ENCODE data around the gene SH2D4B.

The SH2D4B gene

DNA sequence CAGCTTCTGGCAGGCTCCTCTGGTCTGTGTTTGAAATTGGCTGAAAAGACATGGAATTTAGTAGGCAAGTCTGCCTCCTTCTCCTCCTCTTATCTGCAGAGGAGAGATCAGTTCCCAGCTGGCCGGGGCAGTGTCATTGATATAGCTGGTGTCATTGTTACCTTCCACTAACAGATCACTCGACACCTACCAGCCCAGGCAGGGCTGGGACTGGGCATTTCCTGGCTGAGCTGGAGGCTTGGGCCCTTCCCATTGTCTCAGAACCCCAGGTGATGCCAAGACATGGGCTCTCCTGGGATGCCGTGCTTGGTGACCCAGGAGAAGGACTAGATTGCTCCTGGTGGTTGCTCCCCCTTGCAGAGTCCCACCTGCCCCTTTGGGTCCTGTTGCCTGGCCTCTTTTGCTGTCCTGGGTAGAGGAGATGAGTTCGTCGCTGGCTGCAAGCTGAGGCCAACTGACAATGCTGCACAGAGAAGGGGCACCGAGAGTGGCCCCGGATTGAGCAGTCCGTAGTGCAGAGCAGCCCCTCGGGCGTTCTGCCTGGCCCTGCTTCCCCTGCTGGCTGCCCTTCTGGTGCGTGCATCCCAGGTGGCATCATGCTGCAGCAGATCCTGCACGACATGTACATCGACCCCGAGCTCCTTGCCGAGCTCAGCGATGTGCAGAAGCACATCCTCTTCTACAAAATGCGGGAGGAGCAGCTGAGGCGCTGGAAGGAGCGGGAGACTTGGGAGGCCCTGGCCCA lies at the start of gene SH2D4B:
TSS of gene SH2D4B (plus strand) at position 167 of the 745 bp plus-strand sequence. CDS start at position 597, 430 bp downstream.
- CTCF ChIA-PET: interaction anchor here (1.5 to 2.3 kb wide), 5 partner anchors 10 to 93 kb away, joined by 5 to 16 read pairs (median 9); no protein-coding TSS in a partner anchor
- no peak for DNase-seq (ENCODE audit: extremely low spot score)
- TF ChIP-seq, protein P1, sequence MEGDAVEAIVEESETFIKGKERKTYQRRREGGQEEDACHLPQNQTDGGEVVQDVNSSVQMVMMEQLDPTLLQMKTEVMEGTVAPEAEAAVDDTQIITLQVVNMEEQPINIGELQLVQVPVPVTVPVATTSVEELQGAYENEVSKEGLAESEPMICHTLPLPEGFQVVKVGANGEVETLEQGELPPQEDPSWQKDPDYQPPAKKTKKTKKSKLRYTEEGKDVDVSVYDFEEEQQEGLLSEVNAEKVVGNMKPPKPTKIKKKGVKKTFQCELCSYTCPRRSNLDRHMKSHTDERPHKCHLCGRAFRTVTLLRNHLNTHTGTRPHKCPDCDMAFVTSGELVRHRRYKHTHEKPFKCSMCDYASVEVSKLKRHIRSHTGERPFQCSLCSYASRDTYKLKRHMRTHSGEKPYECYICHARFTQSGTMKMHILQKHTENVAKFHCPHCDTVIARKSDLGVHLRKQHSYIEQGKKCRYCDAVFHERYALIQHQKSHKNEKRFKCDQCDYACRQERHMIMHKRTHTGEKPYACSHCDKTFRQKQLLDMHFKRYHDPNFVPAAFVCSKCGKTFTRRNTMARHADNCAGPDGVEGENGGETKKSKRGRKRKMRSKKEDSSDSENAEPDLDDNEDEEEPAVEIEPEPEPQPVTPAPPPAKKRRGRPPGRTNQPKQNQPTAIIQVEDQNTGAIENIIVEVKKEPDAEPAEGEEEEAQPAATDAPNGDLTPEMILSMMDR (IDR thresholded peaks at IDR 0.05; ENCODE audit: control extremely low read depth, extremely low read depth, low read depth, missing control alignments): no peak
- POLR2A ChIA-PET: no interaction called here

DNA sequence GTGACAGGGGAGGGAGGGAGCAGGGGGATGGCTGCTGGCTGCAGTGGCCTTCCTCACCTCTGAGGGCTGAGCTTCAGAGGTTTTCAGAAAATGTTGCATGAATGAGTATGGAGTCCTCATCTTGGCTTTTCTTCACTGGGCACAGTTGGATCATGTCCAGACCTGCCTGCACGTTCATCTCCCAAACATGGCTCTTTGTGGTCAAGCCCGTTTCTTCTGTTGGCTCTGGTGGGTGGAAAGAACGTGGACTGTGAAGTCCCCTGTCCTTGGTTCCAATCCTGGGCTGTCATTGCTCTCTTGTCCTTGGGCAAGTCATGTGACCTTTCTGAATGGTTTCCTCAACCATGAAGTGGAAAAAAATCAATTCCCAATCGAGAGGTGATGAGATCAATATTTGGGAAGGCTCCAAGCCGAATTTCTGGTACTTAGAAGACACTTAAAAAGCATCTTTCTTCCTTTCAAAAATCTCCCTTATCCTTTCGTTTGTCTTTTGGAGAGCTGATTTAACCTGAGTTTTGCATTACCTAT lies 49.1 kb upstream of the SH2D4B start:
- DNase-seq (ENCODE audit: extremely low spot score): no peak
- POLR2A ChIA-PET: no interaction called here

DNA sequence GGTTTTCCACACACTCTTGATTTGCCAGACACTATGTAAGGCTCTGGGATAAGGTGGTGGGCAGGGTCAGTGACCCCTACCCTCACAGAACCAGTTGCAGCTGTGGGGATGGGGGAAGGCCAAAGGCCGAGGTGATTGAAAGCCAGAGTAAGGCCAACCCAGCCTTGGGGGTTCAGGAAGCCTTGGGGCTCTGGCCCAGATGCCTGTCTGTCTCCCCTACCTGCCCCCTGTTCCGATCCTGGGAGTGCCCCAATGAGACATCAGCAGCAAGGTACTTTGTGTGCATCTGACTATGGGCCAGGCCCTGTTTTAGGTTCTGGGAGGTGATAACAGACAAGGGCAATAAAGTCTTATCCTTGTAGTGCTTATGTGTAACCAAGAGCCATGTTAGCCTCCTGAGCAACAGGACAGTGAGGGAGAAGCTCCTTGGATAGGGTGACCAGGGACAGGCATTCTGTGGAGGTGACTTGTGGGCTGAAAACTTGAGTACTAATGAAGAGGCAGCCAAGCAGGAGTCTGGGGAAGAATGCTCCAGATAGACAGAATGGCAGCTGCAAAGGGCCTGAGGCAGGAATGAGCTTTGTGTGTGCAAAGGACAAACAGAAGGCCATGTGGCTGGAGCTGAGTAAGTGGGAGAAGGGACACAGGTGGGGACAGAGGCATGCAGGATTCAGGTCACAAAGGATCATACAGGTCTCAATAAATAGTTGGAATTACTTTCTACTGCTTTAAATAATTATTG lies 48.2 kb upstream of the SH2D4B start:
- ChIA-PET CTCF (interaction anchor here (1.0 to 3.8 kb wide), 5 partner anchors 10 to 45 kb away, joined by 4 to 30 read pairs (median 8); no protein-coding TSS in a partner anchor), POLR2A (no interaction called here)
- DNase-seq (ENCODE audit: extremely low spot score): no peak
- TF ChIP-seq, protein P1 (IDR thresholded peaks at IDR 0.05; ENCODE audit: control extremely low read depth, extremely low read depth, low read depth, missing control alignments): no peak

More for the DNA sequence above, 49.1 kb upstream of the SH2D4B start:
- CTCF ChIA-PET: interaction anchor here (1.0 to 3.8 kb wide), 4 partner anchors 11 to 44 kb away, joined by 4 to 30 read pairs (median 12); no protein-coding TSS in a partner anchor
- TF ChIP-seq, protein P1 (IDR thresholded peaks at IDR 0.05; ENCODE audit: control extremely low read depth, extremely low read depth, low read depth, missing control alignments): no peak

DNA sequence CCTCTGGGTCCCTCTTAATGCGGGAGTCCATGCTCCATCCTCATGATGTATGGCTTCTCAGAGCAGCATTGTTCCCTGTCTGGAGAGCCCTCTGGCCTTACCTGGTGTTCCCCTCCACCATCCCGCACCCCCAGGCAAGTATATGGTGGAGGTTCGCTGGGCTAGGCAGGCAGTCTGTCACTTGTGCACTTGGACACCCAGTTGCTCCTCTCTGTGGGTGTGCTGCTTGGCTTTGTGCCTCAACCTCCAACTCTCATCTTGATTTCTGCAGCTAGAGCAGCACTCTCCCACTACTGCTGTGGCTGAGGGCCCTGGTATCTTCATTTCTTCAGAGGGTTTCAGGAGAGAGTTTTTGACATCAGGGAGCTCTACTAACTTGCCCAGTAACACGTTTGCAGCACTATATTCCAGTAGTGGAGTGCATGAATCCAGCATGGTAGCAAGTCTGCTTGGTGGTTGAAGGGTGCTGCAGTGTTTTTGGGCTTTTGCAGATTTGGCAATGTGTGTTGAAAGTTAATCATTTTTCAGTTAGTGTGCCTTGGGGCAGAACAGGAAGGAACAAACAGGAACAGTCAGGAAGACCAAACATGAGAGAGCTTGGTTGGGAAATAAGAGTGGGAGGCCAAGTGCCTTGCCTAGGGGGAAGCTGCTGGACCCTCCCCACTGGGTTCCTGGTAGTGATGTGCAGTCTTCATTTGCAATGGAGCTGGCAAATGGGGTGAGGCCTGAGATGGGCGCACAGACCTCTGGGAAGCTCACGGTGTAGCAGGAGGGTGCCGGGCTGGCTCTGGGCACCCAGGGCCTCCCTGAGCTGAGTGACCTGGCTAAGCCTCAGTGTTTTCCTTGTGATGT lies 46.2 kb upstream of the SH2D4B start:
- POLR2A ChIA-PET: no interaction called here
- TF ChIP-seq, protein P1 (IDR thresholded peaks at IDR 0.05; ENCODE audit: control extremely low read depth, extremely low read depth, low read depth, missing control alignments): no peak
- DNase-seq (ENCODE audit: extremely low spot score): no peak
- CTCF ChIA-PET: interaction anchor here (0.8 to 3.5 kb wide), 6 partner anchors 8 to 46 kb away, joined by 3 to 42 read pairs (median 6); no protein-coding TSS in a partner anchor

DNA sequence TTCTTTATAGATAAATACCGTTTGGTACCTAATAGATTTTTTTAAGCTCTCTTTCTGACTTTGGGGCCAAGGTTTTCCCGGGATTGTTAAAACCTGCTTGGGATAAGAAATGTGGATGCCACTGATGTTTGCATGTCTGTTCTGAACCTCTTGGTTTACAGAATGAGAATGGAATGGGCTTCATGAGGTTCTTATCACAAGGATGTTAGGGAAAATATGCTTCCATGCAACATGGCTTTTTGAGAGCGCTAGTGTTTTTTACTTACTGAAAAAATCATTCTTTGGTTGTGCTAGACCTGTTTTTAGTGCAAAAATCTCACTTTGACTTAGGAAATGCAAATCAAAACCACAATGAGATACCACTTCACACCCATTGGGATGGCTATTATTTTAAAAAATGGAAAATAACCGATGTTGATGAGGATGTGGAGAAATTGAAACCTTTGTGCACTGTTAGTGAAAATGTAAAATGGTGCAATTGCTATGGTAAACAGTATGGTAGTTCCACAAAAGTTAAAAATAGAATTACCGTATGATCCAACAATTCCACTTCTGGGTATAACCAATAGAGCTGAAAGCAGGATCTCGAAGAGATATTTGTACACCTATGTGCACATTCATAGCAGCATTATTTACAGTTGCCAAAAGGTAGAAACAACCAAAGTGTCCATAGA lies 44.7 kb upstream of the SH2D4B start:
- no peak for DNase-seq (ENCODE audit: extremely low spot score)
- ChIA-PET CTCF (interaction anchor here (1.1 to 3.5 kb wide), 6 partner anchors 9 to 110 kb away, joined by 3 to 42 read pairs (median 4); no protein-coding TSS in a partner anchor), POLR2A (interaction anchor here (0.6 kb wide), 1 partner anchor 1655 kb away, joined by 3 read pairs; no protein-coding TSS in a partner anchor)
- TF ChIP-seq, protein P1 (IDR thresholded peaks at IDR 0.05; ENCODE audit: control extremely low read depth, extremely low read depth, low read depth, missing control alignments): no peak

Measured in GM10248 (cell line).